ENCODE results near the gene TMEM229B. TPM values are rescaled to one million over a fixed set of nuclear protein-coding genes. Genes with fewer than 3 reads are reported as not detected.

Gene TMEM229B
- polyA plus RNA-seq, 1 of the 3 experiments (the other 2 are of a cell fraction), result 0.16 TPM

DNA sequence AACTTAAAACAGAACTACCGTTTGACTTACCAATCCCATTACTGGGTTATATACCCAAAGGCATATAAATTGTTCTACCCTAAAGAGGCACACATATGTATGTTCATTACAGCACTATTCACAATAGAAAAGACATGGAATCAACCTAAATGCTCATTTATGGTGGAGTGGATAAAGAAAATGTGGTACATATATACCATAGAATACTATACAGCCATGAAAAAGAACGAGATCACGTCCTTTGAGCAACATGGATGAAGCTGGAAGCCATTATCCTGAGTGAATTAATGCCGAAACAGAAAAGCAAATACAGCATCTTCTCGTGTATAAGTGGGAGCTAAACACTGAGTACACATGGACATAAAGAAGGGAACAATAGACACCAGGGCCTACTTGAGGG is 31.8 kb downstream of the TMEM229B start:
- Histone ChIP-seq H3K79me2 (ENCODE audit: insufficient read depth) (no peaks in the 10 kb centered on the region), H4K20me1 (ENCODE audit: insufficient read depth) (no peaks in the 10 kb centered on the region), H2AFZ (ENCODE audit: low read depth) (no peak overlapping the region), H3F3A (replicated peaks; ENCODE audit: insufficient read depth) (no peaks in the 10 kb centered on the region), H3K4me2 (no peak overlapping the region), H3K27me3 (ENCODE audit: insufficient read depth) (peaks cover 5% of the 10 kb centered on the region; the same call in 1 of the 2 replicates), H3K9me3 (no peaks in the 10 kb centered on the region), H3K9ac (no peak overlapping the region), H3K4me3 (ENCODE audit: low read depth in 2 of 2, low read length in 1 of 2) (no peak overlapping the region), H3K4me1 (ENCODE audit: control insufficient read depth in 1 of 2, insufficient read depth in 2 of 2, low read depth in 1 of 2, low read length in 1 of 2) (no peaks in the 10 kb centered on the region), H3K27ac (ENCODE audit: low read depth in 2 of 2, low read length in 1 of 2) (no peak overlapping the region), H3K9me2 (no peaks in the 10 kb centered on the region), H3K36me3 (replicated peaks in 1 of 2; ENCODE audit: control insufficient read depth in 1 of 2, insufficient read depth in 2 of 2, low read length in 1 of 2) (no peaks in the 10 kb centered on the region)
- TF ChIP-seq YY1 (IDR thresholded peaks at IDR 0.05; ENCODE audit: low read depth), result no peak
- WGBS (ENCODE audit: low lambda C conversion rate), result 35% methylated on average over 5 of the region's 5 CpGs
- no peak for DNase-seq
- CTCF ChIA-PET, result interaction anchor here (1.1 to 1.3 kb wide), 2 partner anchors 60 to 114 kb away, joined by 3 read pairs; no protein-coding TSS in a partner anchor
- POLR2A ChIA-PET, result no interaction called here

GRCh38 chr14:67453575-67454300 is 34.8 kb downstream of the TMEM229B start:
- no peaks in the 10 kb centered on the region for H3F3A ChIP-seq (replicated peaks; ENCODE audit: insufficient read depth)
- 73% methylated on average over 5 of the region's 5 CpGs for whole genome bisulfite sequencing (ENCODE audit: low lambda C conversion rate)
- peaks cover 5% of the 10 kb centered on the region; the same call in 1 of the 2 replicates for H3K27me3 ChIP-seq (ENCODE audit: insufficient read depth)
- no peaks in the 10 kb centered on the region for H3K9me3 ChIP-seq
- H3K4me1 ChIP-seq (ENCODE audit: control insufficient read depth in 1 of 2, insufficient read depth in 2 of 2, low read depth in 1 of 2, low read length in 1 of 2), result no peaks in the 10 kb centered on the region
- CTCF ChIA-PET, result interaction anchor here (1.0 to 1.7 kb wide), 4 partner anchors 13 to 251 kb away, joined by 5 to 8 read pairs (median 6); no protein-coding TSS in a partner anchor
- TF ChIP-seq NRF1 (IDR thresholded peaks at IDR 0.05; ENCODE audit: low read depth, low read length) (no peak), TCF12 (IDR thresholded peaks at IDR 0.05) (no peak), ELF1 (IDR thresholded peaks at IDR 0.05) (no peak), GATA2 (CRISPR knock-in tag; IDR thresholded peaks at IDR 0.05) (no peak), EP300 (IDR thresholded peaks at IDR 0.05; ENCODE audit: borderline replicate concordance in 1 of 2, low read depth in 1 of 2, low read length in 1 of 2) (no peak), SMC3 (IDR thresholded peaks at IDR 0.05; ENCODE audit: low read depth, low read length) (no peak), CHD2 (IDR thresholded peaks at IDR 0.05; ENCODE audit: low read length, partially characterized antibody) (no peak), NFIC (IDR thresholded peaks at IDR 0.05; ENCODE audit: borderline replicate concordance) (no peak), YY1 (IDR thresholded peaks at IDR 0.05; ENCODE audit: low read depth) (no peak), MXI1 (IDR thresholded peaks at IDR 0.05; ENCODE audit: low read depth, low read length) (no peak), RFX5 (IDR thresholded peaks at IDR 0.05; ENCODE audit: low read length) (no peak), EZH2phosphoT487 (IDR thresholded peaks at IDR 0.05; ENCODE audit: borderline replicate concordance, low read depth) (no peak), CTCF (IDR thresholded peaks at IDR 0.05) (no peak), MEF2A (IDR thresholded peaks at IDR 0.05; ENCODE audit: borderline replicate concordance, low read depth) (no peak), POLR2AphosphoS5 (IDR thresholded peaks at IDR 0.05; ENCODE audit: low read depth, low read length) (no peak), JUND (IDR thresholded peaks at IDR 0.05) (no peak), SIN3A (IDR thresholded peaks at IDR 0.05; ENCODE audit: borderline replicate concordance, low read depth, low read length) (no peak)
- TF ChIP-seq, protein P1, sequence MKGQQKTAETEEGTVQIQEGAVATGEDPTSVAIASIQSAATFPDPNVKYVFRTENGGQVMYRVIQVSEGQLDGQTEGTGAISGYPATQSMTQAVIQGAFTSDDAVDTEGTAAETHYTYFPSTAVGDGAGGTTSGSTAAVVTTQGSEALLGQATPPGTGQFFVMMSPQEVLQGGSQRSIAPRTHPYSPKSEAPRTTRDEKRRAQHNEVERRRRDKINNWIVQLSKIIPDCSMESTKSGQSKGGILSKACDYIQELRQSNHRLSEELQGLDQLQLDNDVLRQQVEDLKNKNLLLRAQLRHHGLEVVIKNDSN (IDR thresholded peaks at IDR 0.05; ENCODE audit: borderline replicate concordance, low read depth), result no peak
- TF ChIP-seq, protein P2, sequence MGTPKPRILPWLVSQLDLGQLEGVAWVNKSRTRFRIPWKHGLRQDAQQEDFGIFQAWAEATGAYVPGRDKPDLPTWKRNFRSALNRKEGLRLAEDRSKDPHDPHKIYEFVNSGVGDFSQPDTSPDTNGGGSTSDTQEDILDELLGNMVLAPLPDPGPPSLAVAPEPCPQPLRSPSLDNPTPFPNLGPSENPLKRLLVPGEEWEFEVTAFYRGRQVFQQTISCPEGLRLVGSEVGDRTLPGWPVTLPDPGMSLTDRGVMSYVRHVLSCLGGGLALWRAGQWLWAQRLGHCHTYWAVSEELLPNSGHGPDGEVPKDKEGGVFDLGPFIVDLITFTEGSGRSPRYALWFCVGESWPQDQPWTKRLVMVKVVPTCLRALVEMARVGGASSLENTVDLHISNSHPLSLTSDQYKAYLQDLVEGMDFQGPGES (IDR thresholded peaks at IDR 0.05; ENCODE audit: low read depth, low read length), result no peak
- TF ChIP-seq, protein P3, sequence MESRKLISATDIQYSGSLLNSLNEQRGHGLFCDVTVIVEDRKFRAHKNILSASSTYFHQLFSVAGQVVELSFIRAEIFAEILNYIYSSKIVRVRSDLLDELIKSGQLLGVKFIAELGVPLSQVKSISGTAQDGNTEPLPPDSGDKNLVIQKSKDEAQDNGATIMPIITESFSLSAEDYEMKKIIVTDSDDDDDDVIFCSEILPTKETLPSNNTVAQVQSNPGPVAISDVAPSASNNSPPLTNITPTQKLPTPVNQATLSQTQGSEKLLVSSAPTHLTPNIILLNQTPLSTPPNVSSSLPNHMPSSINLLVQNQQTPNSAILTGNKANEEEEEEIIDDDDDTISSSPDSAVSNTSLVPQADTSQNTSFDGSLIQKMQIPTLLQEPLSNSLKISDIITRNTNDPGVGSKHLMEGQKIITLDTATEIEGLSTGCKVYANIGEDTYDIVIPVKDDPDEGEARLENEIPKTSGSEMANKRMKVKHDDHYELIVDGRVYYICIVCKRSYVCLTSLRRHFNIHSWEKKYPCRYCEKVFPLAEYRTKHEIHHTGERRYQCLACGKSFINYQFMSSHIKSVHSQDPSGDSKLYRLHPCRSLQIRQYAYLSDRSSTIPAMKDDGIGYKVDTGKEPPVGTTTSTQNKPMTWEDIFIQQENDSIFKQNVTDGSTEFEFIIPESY (IDR thresholded peaks at IDR 0.05; ENCODE audit: borderline replicate concordance, low read depth), result no peak
- no peak overlapping the region for H3K27ac ChIP-seq (ENCODE audit: low read depth in 2 of 2, low read length in 1 of 2)
- H4K20me1 ChIP-seq (ENCODE audit: insufficient read depth), result no peaks in the 10 kb centered on the region
- POLR2A ChIA-PET, result no interaction called here
- H3K9me2 ChIP-seq, result no peaks in the 10 kb centered on the region
- H2AFZ ChIP-seq (ENCODE audit: low read depth), result no peak overlapping the region
- H3K4me2 ChIP-seq, result no peak overlapping the region
- no peak overlapping the region for H3K4me3 ChIP-seq (ENCODE audit: low read depth in 2 of 2, low read length in 1 of 2)
- H3K36me3 ChIP-seq (replicated peaks in 1 of 2; ENCODE audit: control insufficient read depth in 1 of 2, insufficient read depth in 2 of 2, low read length in 1 of 2), result no peaks in the 10 kb centered on the region
- H3K9ac ChIP-seq, result no peak overlapping the region
- H3K79me2 ChIP-seq (ENCODE audit: insufficient read depth), result no peaks in the 10 kb centered on the region
- no peak for DNase-seq

Data from SK-N-SH (cell line).